ENCODE measurements around the gene MS4A6E.
"Not testable (repeated sequence)": the region's sequence is repeated elsewhere in the genome, so short reads cannot be mapped to it uniquely, and the experiment has no call there.

MS4A6E gene

DNA sequence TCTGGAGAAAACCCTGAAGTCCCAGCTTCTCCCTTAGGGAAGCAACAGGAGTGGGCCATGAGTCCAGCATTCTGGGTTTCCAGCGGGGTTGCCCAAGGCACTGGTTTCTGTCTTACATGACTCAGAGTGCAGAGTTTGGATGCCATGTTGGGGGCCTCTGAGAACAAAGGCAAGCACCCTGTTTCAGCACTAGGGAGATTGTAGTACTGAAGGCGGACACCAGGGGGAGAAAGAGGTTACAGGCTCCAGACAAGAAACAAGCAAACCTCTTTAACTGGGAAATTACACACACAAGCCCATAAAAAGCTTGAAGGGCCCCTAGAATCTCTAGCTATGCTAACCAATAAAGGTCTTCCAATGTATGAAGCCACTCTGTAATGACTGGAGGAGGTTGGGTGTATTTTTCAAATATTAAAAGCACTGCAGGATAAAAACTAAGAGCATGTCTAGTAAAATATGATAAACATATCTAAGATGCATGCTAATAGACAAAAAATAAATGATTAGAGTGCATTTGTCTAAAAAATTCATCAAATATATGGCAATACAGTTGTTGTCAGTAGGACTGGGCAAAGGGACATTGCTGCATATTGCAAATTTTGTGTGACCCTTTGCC, 7.1 kb downstream of the MS4A6E start:
- DNase-seq (ENCODE audit: extremely low read depth in 1 of 2, low read depth in 1 of 2): peak; percentile 5 to 41

DNA sequence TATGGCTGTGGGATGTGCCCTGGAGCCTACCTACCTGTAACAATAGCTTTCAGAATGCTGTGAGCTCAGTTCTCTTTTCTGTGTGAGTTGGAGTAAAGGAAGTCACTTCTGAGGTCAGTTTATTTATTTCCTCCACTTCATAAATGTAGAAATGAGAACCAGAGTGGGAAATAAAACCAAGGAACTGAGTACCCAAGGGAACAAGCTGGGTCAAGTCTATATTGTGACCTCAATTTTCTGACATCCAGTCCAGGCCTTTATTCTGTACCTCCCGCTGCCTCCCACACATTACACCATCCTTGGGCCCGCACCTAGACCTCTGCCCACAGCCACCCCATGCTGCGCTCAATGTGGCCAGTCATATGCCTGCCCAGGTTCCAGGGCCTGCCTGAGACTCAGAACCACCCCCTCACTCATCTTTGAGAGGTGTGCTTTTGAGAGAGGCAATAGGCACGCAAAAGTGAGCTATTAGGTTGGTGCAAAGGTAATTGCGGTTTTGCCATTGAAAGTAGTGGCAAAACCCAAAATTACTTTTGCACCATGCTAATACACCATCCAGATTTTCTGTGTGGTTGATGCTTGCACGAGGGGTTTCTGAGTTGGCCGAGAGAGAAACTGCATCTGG, 9.8 kb downstream of the MS4A6E start:
- no peak for DNase-seq (ENCODE audit: extremely low read depth in 1 of 2, low read depth in 1 of 2)

DNA sequence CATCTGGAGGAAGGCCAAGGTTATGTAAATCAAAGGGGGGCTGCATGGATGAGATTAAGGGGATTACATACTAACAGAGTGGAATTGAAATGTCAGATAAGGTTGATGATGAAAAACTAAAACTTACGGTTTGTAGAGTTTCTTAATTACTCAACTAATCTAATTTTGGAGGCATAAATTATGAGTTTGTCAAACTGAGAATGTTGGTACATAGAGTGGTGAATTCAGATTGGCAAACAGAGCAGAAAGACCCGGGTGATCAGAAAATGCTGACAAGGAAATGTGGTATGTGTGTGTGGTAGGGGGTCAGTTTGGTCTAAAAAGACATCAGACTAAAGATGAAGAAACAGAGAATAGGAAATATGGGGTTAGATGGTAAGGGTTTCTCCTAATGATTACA, 11.0 kb downstream of the MS4A6E start:
- DNase-seq (ENCODE audit: extremely low read depth in 1 of 2, low read depth in 1 of 2): no peak

DNA sequence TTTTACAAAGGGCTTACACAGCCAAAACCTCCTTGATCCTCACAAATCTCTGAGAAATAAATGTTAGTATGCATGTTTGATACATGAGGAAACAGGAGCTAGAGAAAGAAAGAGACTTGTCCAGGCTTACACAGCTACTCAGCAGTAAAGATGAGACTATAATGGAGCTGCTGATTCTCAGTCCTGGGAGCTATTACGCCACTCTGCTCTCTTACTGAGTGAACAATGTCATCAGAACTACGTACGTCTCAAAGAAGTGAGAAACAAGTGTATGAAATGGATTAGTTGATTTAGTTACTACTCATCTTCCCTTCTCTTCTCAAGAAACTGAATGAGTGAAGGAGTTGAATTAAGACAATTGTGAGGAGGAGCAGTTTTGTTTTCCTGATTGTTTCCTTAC, 12.3 kb downstream of the MS4A6E start:
- DNase-seq (ENCODE audit: extremely low read depth in 1 of 2, low read depth in 1 of 2): no peak

DNA sequence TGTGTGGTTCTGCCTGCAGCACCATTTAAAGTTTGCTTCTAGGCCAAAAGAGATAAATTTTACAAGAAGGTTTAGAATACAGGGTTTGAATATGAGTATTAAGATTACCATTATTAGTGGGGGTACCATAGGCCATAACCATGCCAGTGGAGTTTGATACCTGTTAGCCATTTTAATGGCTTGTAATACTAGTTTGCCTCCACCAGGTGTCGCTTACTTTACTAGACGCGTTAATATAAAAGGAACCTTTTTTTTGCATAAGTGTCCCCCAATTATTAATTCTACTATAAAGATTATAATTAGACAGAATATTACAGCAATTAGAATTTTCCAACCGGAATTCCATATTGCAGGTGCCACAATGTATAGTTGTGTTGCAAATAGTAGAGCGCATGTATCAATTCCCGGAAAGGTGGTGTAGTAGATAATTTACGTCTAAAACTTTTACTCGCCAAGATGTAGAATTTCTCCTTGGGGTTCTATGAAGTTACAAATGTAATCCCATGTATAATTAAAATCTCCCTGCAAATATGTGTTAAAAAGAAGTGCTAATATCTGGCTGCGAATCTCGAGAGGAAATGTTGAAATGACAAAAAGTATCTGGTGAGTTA, 16.1 kb downstream of the MS4A6E start:
- no peak for DNase-seq (ENCODE audit: extremely low read depth in 1 of 2, low read depth in 1 of 2)

DNA sequence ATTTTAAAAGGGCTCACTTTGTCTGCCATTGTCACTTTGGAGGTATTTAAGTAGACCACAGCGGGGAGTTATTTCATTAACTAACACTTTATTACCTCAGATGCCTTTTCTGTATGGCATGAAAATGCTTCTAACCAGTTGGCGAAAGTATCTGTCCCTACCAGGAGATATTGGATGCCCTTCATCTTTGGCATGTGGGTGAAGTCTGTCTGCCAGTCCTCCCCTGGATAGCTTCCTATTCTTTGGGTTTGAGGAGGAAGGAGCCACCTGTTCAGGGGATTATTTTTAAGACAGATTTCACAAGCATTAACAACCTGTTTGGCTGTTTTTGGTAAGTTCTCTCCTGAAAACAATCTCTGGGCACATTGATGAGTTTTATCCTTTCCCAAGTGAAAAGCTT, 17.1 kb downstream of the MS4A6E start:
- no peak for DNase-seq (ENCODE audit: extremely low read depth in 1 of 2, low read depth in 1 of 2)

DNA sequence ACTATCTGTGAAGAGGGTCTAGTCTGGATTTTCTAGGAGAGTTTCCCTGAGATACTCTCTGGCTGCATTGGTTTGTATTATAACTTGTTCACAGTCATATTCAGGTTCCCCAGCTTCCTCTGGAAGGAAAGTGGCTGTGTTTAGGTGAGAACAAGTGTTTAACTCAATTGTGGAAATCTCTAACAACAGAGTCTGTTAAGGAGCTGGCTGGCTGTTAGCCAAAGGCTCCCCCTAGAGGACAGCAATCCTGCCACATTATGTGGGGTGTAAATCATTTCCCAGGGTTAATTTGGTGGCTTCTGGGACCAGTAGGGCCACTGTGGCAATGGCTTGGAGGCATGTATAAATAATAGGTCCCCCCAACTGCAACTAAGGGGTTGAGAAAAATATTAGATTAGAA, 18.4 kb downstream of the MS4A6E start:
- no peak for DNase-seq (ENCODE audit: extremely low read depth in 1 of 2, low read depth in 1 of 2)

DNA sequence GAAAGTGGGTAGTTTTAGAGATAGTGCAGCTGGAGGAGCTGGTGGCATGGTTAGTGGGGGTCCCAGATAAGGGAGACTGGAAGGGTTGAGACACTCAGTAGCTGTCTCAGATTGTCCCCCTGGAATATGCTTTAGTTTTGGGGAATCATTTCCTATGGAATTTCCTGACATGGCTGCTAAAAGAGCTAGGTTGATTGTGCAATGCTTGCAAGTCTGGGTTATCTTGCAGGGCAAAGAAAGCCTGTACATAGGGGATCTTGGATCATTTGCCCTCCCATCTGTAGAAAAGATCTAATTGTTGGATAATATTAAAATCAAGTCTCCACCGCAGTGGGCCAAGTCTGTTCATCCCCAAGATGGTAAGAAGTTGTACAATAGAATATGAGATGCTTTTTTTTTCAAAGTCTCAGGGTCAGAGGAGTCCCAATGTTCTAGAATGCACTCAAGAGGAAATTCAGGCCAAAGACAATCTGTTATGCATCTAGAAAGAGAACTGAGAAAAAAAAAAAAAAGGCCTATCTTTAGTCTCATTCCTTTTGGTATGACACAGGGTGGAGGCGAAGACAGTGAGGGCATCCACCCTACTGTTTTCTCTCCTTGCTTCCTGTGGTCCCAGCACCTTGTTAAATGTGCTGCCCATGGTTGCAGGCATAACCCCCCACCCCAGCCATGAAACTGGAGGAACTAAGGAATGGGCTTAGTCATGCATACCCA, 20.2 kb downstream of the MS4A6E start:
- no peak for DNase-seq (ENCODE audit: extremely low read depth in 1 of 2, low read depth in 1 of 2)

DNA sequence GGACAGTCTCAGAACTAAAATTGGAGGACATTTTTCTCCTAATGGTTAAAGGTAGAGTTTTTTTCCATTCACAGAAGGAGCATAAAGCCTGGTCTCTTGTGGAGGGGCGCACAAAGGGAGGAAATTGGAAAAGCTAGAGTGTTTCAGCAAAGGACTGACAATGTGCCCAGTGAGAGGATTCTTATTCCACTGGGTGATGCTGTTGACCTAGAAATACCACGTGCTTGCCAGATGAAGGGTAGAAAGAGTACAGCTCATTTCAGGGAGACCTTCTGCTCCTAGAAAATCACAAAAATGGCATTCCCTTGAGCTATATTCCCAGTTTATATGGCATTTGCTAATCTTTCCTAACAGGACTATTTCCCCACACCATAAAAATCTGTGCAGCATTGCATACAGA, 21.1 kb downstream of the MS4A6E start:
- no peak for DNase-seq (ENCODE audit: extremely low read depth in 1 of 2, low read depth in 1 of 2)

DNA sequence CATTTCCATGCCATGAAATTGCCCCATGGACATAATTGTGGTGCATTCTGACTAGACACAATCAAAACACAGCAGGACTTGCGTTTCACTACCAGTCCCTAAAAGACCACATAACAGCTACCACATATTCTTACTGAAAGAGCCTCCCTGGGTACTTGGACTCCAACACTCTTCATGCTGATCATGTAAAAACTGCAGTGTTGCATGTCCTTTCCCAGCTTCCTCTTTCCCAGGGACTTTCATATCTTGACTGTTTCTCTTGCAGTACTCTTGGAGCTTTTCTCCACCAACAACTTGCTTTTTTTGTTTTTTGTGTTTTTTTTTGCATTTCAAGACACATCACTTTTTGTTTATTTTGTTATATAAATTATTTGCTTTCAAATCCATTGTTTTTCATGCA, 22.9 kb downstream of the MS4A6E start:
- DNase-seq (ENCODE audit: extremely low read depth in 1 of 2, low read depth in 1 of 2): no peak

DNA sequence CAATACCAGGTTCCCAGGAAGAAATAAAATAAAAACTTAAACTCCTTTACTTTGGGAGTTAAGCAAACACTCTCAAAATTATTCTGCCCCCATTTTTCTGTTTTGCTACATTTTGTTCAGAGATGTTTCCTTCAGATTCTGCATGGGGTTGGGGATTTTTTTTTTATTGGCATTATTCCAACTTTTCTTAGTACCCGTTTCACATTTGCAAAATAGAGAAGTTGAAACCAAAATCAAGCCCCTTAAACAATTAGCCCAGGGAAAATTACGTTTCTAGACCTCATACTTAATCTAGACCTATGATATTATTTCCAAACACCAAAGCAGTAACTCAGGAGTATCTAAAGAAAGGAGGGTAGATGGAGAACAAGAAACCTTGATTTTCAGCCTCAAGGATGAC, 30.7 kb downstream of the MS4A6E start:
- DNase-seq (ENCODE audit: extremely low read depth in 1 of 2, low read depth in 1 of 2): no peak

DNA sequence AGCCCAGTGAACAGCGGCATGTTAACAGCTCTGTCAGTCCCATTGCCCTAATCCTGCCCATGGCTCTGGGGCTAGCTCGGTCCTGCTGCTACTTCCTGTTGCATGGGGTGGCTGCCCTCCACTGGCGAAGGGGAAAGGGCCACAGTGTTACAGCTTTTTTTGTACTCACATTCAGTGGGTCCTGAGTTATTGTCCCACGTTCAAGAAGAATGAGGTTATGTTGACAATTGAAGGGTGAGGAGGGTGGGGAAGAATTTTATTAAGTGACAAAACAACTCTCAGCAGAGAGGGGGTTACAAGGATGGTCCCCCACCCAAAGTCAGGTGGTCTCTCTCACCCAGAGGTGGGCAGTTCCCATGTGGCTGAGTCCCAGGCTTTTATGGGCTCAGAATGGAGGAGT, 33.6 kb downstream of the MS4A6E start:
- DNase-seq (ENCODE audit: extremely low read depth in 1 of 2, low read depth in 1 of 2): no peak

DNA sequence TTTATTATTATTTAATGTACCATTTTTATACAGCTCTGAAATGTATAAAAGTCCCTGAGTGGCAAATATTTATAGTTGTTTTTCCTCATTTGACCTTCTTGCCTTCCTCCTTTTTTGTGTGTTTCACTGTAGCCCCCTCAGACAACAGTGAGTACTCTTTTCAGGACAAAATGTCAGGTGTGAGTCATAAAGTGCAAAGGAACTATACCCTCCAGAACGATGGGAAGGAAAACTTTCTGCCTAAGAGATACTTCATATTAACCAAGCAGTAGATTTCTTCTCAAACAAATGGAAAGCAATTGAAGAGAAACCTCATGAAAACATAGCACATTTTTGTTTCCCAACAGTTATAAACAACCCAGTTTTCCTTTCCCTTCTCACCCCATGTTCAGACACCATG, 35.2 kb downstream of the MS4A6E start:
- DNase-seq (ENCODE audit: extremely low read depth in 1 of 2, low read depth in 1 of 2): no peak

DNA sequence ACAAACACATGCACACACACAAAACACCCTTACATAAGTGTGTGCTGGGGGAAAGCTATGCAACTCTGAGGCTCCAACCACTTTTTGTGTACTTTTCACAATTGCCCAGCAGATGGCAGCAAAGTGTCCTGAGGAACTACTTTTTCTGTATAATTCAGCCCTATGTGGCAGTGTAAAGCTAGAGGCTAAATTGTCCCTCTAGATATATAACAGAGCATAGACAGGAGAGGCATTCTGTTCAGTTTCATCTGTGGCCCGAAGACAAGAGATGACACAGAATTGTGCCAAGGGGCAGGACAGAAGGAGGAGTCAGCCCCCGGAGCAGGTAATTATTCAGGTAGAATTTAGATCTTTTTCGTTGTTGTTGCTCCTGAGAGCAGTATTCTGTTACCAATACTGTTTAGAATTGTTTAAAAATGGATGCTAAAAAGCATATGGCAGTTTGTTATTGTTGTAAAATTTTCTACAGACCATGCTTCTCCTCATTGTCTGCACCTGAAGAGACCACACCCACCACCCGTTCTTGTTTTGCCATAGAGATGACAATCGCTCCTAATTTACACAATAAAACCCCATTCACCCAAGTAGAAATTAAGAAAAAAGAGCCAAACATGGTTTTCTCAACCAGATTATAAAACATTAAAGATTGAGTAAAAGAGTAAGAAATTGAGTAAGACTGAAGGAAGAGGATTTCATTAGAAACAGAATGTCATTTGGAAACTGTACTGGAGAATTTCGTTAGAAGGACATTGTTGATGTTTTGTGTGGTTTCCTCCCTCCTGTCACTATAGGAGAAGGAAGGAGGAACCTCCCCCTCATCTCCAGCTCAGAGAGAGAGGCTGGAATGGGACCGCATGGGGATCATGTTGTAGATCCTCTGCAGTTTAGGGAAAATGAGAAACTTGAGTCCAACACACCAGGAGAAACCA, 36.8 kb downstream of the MS4A6E start:
- DNase-seq (ENCODE audit: extremely low read depth in 1 of 2, low read depth in 1 of 2): peak; percentile 10 to 22

DNA sequence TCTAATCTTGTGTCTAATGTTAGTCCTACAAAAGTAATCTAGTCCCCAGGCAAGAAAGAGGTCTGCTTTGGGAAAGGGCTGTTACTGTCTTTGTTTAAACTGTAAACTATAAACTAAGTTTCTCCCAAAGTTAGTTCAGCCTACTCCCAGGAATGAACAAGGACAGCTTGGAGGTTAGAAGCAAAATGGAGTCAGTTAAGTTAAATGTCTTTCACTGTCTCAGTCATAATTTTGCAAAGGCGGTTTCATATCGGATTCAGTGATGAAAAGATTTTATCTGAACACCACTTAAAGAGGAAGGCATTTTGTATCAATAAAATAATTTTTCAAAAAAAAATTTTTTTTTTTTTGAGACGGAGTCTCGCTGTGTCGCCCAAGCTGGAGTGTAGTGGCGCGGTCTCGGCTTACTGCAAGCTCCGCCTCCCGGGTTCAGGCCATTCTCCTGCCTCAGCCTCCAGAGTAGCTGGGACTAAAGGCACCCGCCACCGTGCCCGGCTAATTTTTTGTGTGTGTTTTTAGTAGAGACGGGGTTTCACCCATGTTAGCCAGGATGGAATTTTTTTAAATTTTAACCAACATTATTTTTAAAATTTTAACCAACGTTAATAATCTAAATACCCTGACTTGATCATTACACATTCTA, 39.3 kb downstream of the MS4A6E start:
- not testable (repeated sequence) for DNase-seq (ENCODE audit: extremely low read depth in 1 of 2, low read depth in 1 of 2)

DNA sequence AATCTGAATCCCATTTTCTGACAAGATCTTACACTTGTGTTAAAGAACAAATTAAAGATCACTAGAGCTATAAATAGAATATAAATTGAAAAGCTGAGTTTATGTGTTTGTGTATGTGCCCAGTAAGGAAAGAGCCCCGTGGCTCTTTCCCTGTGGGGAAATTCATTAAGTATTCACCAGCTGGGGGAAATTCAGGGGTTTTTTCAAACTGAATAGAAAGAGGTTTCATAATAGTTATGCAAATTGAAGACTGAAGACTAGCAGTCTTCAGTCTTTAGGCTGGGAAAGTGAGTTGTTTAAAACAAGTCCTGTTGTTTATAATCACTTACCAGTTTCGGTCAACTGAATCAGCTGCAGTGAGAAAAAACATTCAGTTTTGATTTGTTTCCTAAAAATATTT, 40.0 kb downstream of the MS4A6E start:
- no peak for DNase-seq (ENCODE audit: extremely low read depth in 1 of 2, low read depth in 1 of 2)

DNA sequence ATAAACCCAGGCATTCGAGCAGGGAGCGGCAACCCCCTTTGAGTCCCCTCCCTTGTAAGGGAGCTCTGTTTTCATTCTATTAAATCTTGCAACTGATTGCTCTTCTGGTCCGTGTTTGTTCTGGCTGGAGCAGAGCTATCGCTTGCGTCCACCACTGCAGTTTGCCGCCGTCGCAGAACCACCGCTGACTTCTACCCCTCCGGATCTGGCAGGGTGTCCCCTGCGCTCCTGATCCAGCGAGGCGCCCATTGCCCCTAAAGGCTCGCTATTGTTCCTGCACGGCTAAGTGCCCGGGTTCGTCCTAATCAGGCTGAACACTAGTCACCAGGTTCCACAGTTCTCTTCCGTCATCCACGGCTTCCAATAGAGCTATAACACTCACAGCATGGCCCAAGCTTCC, 40.8 kb downstream of the MS4A6E start:
- DNase-seq (ENCODE audit: extremely low read depth in 1 of 2, low read depth in 1 of 2): no peak

DNA sequence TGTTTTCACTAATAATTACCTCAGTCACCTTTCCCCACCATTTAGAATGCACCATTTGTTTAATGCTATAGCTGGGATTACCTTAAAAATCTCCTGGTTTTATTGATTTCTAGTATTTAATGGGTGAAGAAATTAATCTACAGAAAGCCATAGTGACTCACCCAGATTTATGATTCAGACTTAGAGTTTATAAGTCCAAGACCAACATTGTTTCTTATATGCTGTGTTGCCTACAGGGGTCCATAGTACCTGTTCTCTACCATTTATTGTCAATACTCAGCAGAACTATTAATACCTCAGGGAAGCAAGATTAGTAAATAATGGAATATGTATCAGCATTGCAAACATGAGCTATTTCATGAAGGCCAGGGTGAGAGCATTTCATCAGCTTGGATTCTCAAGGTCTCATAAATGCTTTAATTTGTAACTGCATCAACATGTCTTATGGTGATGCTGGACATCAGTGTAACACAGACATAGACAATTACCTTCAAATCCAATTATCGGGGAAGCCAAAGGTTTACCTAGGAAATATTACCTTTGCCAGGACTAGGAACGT, 43.3 kb downstream of the MS4A6E start:
- DNase-seq (ENCODE audit: extremely low read depth in 1 of 2, low read depth in 1 of 2): no peak

DNA sequence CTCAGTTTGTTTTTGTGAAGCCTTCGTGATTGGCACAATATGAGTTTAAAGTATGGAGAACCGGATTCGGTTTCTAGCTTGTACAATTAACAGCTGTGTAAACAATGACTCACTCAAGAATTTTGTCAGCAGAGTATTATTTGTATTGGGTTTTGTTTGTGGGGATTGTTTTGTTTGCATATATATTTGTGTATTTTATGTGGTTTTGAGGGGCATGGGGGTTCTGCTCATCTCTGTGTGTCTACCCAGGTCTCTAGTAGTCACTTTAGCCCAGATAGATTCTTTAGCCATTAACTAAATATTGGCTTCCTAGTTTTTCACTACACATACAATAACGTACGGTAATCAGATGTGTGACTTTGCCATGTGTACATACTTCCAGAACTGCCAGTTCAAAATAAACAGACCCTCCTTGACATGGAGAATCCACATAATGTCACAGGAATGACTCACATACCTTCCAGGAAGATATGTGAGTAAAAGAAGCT, 43.8 kb downstream of the MS4A6E start:
- DNase-seq (ENCODE audit: extremely low read depth in 1 of 2, low read depth in 1 of 2): no peak

DNA sequence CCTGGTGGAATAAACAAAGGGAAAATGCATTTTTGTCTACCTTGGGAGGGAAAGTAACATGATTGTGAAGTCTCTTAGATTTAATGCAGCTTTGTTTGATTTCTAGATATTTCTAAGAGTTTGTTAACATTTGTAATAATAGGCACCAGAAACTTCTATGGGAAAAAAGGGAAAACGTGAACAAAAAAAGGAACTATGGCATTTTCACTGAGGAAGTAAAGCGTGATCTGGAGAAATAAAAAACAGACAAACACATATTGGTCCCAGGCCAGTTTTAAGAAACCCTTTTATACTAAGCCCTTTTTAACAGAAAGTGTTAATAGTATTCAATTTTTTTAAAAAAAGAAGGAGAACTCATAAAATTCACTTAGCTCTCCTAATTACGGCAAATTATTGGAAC, 44.3 kb downstream of the MS4A6E start:
- DNase-seq (ENCODE audit: extremely low read depth in 1 of 2, low read depth in 1 of 2): no peak

Data from activated CD8-positive, alpha-beta memory T cell treated with anti-CD3 and anti-CD28 coated beads for 1 hour (primary cell).